Calu3 (cell line): ENCODE measurements around the gene PLD5. TPM values are rescaled to one million over a fixed set of nuclear protein-coding genes. Genes with fewer than 3 reads are reported as not detected.
"Not testable (repeated sequence)": the region's sequence is repeated elsewhere in the genome, so short reads cannot be mapped to it uniquely, and the experiment has no call there.

Source experiments
- BruUV-seq: library from RNA; stranded (reverse); fragments of 400-500 nt; replicated peaks from 2 replicates; lab custom pipeline; 2021; lab: Mats Ljungman, UMichigan
- CTCF ChIA-PET: fragments of 300-600 bp; sonication (Branson Sonifier 250); formaldehyde crosslinking; loops from one replicate; lab custom pipeline; 2022; ENCODE audit warnings: antibody characterized with exemption; lab: Charles Lee
- DNase-seq: peaks from one replicate; pipeline ENCODE4 v3.0.0; 2022
- H3K27ac Mint-ChIP-seq: one replicate; pipeline ENCODE4 v1.8.0; 2022; ENCODE audit warnings: mixed read lengths; ENCODE audit not compliant: unreplicated experiment
- H3K27me3 Mint-ChIP-seq: one replicate; pipeline ENCODE4 v1.8.0; 2022; ENCODE audit warnings: mixed read lengths; ENCODE audit not compliant: unreplicated experiment
- H3K36me3 Mint-ChIP-seq: one replicate; pipeline ENCODE4 v1.8.0; 2022; ENCODE audit warnings: mild to moderate bottlenecking, moderate library complexity, mixed read lengths; ENCODE audit not compliant: insufficient read depth, unreplicated experiment
- H3K4me1 Mint-ChIP-seq: one replicate; pipeline ENCODE4 v1.8.0; 2022; ENCODE audit warnings: mild to moderate bottlenecking, low read depth, mixed read lengths; ENCODE audit not compliant: unreplicated experiment
- H3K4me3 Mint-ChIP-seq: one replicate; pipeline ENCODE4 v1.8.0; 2022; ENCODE audit warnings: mild to moderate bottlenecking, low read depth, moderate library complexity, mixed read lengths; ENCODE audit not compliant: unreplicated experiment
- H3K9me3 Mint-ChIP-seq: one replicate; pipeline ENCODE4 v1.8.0; 2022; ENCODE audit warnings: low read depth, mixed read lengths; ENCODE audit not compliant: unreplicated experiment
- intact Hi-C: fragments of 100-400 bp; cut with micrococcal nuclease; formaldehyde crosslinking; loops from one replicate; pipeline ENCODE4 v1.10.0; 2022; ENCODE audit not compliant: unreplicated experiment
- total RNA-seq: library from RNA; stranded (reverse); gene quantifications from 2 replicates; pipeline ENCODE4 v1.2.3, GENCODE V29; 2022
- TF ChIP-seq, protein P1 (sequence below): fragments of 200-600 bp; IDR thresholded peaks from one replicate; pipeline ENCODE4 v1.8.0; 2022; ENCODE audit warnings: antibody characterized with exemption; ENCODE audit not compliant: unreplicated experiment

Gene PLD5
- total RNA-seq, 1 experiment from 2014 or later: 2.4 TPM

DNA sequence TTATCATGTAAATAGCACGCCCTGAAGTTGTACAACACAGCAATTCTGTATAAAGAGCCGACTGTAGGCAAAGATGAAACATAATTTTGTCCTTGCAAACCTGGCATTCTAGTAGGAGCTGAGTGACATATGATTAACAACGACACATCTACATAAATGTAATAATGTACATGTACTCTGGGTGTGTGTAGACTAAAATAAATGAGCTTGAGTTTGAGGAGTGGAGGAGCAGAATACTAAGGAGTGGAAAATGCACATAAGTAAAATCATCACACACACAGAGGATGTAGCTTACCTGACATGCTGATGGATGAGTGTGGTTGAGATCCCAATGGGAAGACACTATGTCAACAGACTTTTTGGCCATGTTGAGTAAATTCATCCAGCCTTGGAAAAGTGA, 236.4 kb downstream of the PLD5 start:
- H3K27me3 Mint-ChIP-seq, CTCF ChIA-PET, H3K9me3 Mint-ChIP-seq, intact Hi-C loops, H3K27ac Mint-ChIP-seq, H3K4me1 Mint-ChIP-seq, DNase-seq, H3K36me3 Mint-ChIP-seq, BruUV-seq, H3K4me3 Mint-ChIP-seq: not testable (repeated sequence)

DNA sequence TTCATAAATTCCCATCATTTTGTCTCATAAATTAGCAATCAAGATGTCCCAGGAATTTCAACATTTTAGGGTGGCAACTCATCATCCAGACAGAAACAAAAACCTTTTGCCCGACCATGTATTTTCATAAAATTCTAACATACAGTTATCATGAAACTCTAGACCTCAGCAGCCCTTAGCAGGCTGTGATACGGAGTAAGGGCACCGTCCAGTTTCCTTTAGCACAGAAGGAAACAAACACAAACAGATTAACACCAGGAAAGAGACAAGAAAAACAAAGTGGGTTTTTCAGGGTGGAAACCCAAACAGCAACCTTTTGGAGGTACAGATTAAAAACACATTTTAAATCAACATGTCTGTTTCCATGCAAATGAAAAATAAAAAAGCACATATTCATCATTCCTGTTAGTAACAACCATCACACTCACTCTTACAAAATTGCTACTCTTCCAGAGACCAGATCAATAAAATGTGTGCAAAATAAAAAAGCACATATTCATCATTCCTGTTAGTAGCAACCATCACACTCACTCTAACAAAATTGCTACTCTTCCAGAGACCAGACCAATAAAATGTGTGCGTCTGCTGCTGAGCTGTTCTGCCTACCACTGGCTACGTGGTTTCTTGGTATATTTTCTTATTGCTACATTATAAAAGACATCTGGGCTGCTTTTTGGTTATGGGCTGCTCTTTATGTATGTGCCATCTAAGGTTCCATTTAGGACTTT, 241.6 kb downstream of the PLD5 start:
- H3K27ac Mint-ChIP-seq, DNase-seq, CTCF ChIA-PET: not testable (repeated sequence)

DNA sequence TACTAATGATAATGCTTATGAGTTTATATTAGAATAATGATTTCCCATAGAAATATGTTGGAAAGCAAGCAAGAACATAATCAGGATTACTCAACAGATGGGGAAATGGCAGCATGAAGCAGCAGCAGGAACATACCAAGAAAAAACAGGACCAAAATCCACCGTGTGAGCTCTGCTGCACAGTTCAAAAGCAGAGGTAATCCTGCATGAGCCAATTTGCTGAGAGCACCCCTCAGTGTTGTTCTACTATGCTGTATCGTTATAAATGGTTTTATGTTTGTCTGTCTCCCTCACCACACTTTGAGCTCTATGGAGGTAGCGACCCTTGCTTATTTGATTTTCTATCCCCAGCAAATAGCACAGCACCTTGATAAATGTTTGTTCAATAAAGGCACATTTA, 246.1 kb downstream of the PLD5 start:
- H3K27me3 Mint-ChIP-seq, BruUV-seq, H3K27ac Mint-ChIP-seq, H3K9me3 Mint-ChIP-seq, DNase-seq, H3K4me3 Mint-ChIP-seq, intact Hi-C loops, H3K36me3 Mint-ChIP-seq, H3K4me1 Mint-ChIP-seq, CTCF ChIA-PET: not testable (repeated sequence)

More for the DNA sequence above, 241.6 kb downstream of the PLD5 start:
- H3K36me3 Mint-ChIP-seq, H3K9me3 Mint-ChIP-seq, intact Hi-C loops, H3K4me1 Mint-ChIP-seq, H3K27me3 Mint-ChIP-seq, H3K4me3 Mint-ChIP-seq, BruUV-seq: not testable (repeated sequence)

DNA sequence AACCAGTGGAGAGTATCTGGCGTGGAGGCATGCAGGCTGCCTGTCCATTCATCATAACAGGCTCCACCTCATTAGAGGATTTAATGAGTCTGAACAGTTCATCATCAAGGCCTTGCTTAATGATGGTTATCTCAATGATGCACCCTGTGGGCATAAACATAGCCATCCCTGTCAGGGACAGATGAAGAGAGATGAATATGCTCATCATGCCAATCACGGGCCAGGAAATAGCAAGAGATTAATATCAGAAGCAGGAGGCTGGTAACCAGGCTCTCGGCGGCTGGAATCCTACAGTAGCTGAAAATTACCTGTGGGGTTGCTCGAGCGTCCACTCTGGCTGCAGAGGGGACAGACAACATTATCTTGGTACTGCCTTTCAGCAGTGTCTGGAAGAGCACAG, 247.7 kb downstream of the PLD5 start:
- H3K27me3 Mint-ChIP-seq, H3K27ac Mint-ChIP-seq, H3K36me3 Mint-ChIP-seq, DNase-seq, H3K4me3 Mint-ChIP-seq, H3K9me3 Mint-ChIP-seq, BruUV-seq, H3K4me1 Mint-ChIP-seq, intact Hi-C loops, CTCF ChIA-PET: not testable (repeated sequence)

DNA sequence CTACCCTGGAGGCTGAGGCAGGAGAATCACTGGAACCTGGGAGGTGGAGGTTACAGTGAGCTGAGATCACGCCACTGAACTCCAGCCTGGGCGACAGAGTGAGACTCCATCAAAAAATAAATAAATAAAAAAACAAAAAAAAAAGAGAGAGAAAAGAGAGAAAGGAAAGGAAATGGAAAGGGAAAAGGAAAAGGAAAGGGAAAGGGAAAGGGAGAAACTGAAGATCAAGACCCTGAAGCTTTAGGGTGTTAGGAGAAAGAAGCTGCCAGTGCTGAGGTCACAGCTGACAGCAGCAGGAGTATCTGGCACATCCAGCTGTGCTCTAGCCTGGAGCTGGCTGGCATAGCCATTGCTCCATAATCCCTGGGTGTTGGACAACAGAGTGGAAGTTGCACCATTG, 257.5 kb downstream of the PLD5 start:
- CTCF ChIA-PET, H3K9me3 Mint-ChIP-seq, H3K36me3 Mint-ChIP-seq, H3K27ac Mint-ChIP-seq, DNase-seq, H3K4me1 Mint-ChIP-seq, BruUV-seq, H3K27me3 Mint-ChIP-seq, intact Hi-C loops, H3K4me3 Mint-ChIP-seq: not testable (repeated sequence)

DNA sequence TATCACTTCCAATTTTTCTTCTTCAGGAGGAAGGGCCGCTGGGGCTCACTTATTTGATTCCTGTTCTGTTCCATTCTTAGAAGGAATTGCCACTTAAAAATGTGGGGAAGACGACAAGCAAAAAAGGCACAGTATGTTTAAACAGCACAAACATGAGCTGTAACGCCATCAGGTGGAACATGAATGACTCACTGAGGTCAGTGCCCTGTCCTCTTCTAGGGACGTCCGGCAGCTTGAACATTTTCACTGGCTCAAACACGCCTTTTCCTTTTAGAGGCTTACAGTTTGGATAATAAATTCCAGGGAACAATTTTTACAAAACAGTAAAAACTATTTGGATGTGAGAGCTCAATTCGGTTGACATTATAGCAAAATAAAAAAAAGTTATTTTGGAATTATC, 260.1 kb downstream of the PLD5 start:
- intact Hi-C loops, CTCF ChIA-PET, H3K27ac Mint-ChIP-seq, H3K9me3 Mint-ChIP-seq, H3K4me1 Mint-ChIP-seq, H3K27me3 Mint-ChIP-seq, BruUV-seq, H3K4me3 Mint-ChIP-seq, H3K36me3 Mint-ChIP-seq, DNase-seq: not testable (repeated sequence)

DNA sequence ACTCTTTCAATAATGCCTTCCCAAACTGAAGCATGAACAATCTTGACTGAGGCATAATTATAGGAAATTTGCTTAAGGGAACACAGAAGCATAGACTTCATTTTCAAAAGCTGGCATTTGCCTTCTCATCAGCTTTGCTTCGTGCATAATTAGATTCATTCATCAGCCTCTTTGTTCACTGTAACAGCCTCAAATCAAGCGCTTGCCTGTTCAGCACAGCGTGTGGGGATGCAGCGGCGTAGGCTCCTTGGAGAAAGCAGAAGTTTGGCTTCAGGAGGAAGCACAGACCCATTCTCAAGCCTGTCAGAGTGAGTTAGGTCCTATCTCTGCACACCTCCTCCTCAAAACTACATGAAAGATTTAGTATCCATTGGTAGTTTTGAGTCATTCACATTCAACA, 279.2 kb downstream of the PLD5 start:
- Mint-ChIP-seq H3K4me1 (peaks cover 11% of the 10 kb centered on the region), H3K9me3 (no peaks in the 10 kb centered on the region), H3K36me3 (no peaks in the 10 kb centered on the region), H3K27me3 (no peaks in the 10 kb centered on the region), H3K4me3 (no peak overlapping the region), H3K27ac (no peak overlapping the region)
- DNase-seq: no peak
- TF ChIP-seq, protein P1, sequence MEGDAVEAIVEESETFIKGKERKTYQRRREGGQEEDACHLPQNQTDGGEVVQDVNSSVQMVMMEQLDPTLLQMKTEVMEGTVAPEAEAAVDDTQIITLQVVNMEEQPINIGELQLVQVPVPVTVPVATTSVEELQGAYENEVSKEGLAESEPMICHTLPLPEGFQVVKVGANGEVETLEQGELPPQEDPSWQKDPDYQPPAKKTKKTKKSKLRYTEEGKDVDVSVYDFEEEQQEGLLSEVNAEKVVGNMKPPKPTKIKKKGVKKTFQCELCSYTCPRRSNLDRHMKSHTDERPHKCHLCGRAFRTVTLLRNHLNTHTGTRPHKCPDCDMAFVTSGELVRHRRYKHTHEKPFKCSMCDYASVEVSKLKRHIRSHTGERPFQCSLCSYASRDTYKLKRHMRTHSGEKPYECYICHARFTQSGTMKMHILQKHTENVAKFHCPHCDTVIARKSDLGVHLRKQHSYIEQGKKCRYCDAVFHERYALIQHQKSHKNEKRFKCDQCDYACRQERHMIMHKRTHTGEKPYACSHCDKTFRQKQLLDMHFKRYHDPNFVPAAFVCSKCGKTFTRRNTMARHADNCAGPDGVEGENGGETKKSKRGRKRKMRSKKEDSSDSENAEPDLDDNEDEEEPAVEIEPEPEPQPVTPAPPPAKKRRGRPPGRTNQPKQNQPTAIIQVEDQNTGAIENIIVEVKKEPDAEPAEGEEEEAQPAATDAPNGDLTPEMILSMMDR: no peak
- CTCF ChIA-PET: no interaction called here
- no TSS peak for BruUV-seq
- intact Hi-C loops: no loop called here
